RPMI7951 (cell line): ENCODE results near the gene RGSL1. TPM values are rescaled to one million over a fixed set of nuclear protein-coding genes. Genes with fewer than 3 reads are reported as not detected.

Source experiments
- total RNA-seq: library from RNA; depleted of rRNA; stranded (reverse); fragments of >200 nt; shearing (Covaris generic); gene quantifications from 2 replicates; pipeline ENCODE4 v1.2.3, GENCODE V29; 2014; rRNA removed

RGSL1 gene
- total RNA-seq, 1 experiment from 2014 or later: not detected

Other genes starting within 250 kb of the RGSL1 start
- 79.9 and 85.8 TPM in 2 replicates for gene GLUL, start 58.4 kb upstream of the RGSL1 start, total RNA-seq
- not detected in 2 replicates for gene TEDDM1, start 49.5 kb upstream of the RGSL1 start, total RNA-seq
- 5.9 and 6.4 TPM in 2 replicates for gene RNASEL, start 139.1 kb downstream of the RGSL1 start, total RNA-seq
- 4.1 and 4.6 TPM in 2 replicates for gene RGS16, start 154.2 kb downstream of the RGSL1 start, total RNA-seq
- under 0.01 and 0.10 TPM in 2 replicates for gene RGS8, start 234.4 kb downstream of the RGSL1 start, total RNA-seq